ENCODE measurements around the gene TFG. TPM values are rescaled to one million over a fixed set of nuclear protein-coding genes. Genes with fewer than 3 reads are reported as not detected.
"Not testable (repeated sequence)": the region's sequence is repeated elsewhere in the genome, so short reads cannot be mapped to it uniquely, and the experiment has no call there.

TFG gene
- polyA plus RNA-seq (ENCODE audit: insufficient read length), result 83.2 TPM

GRCh38 chr3:100708989-100709841 lies at the start of gene TFG:
TFG (plus strand) TSS chr3:100709494; CDS start chr3:100713686, 4,192 bp downstream.
- peak; percentile 100 for DNase-seq

GRCh38 chr3:100661294-100661693 lies 48.0 kb upstream of the TFG start:
- not testable (repeated sequence) for DNase-seq

GRCh38 chr3:100662113-100662823 lies 47.0 kb upstream of the TFG start:
- no peak for DNase-seq

DNA sequence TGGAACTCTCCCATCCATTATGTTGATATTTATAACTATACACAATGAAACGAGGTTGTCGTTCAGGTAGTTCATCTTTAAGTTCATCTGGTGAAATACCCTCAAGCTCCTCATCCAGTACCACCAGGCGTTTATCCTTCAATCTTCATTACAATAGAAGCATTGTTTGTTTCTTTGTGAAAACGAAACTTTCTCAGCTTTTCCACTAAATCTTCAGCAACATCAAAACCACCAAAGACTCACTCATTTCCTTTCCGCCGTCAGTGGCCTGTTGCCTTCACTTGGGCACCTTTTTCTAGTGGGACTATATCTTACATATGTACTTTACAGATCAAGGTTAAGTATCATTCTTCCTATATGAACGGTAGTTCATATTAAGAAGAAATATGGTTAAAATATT lies 44.1 kb upstream of the TFG start:
- no peak for DNase-seq

GRCh38 chr3:100666699-100667098 lies 42.6 kb upstream of the TFG start:
- DNase-seq, result not testable (repeated sequence)

DNA sequence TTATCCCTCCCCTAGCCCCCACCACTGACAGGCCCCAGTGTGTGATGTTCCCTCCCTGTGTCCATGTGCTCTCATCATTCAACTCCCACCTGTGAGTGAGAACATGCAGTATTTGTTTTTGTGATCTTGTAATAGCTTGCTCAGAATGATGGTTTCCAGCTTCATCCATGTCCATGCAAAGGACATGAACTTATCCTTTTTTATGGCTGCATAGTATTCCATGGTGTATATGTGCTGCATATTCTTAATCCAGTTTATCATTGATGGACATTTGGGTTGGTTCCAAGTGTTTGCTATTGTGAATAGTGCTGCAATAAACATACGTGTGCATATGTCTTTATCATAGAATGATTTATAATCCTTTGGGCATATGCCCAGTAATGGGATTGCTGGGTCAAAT lies 42.0 kb upstream of the TFG start:
- not testable (repeated sequence) for DNase-seq

DNA sequence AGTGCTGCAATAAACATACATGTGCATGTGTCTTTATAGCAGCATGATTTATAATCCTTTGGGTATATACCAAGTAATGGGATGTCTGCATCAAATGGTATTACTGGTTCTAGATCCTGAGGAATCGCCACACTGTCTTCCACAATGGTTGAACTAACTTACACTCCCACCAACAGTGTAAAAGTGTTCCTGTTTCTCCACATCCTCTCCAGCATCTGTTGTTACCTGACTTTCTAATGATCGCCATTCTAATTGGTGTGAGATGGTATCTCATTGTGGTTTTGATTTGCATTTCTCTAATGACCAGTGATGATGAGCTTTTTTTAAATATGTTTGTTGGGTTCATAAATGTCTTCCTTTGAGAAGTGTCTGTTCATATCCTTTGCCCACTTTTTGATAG lies 38.3 kb upstream of the TFG start:
- not testable (repeated sequence) for DNase-seq

GRCh38 chr3:100681496-100681895 lies 27.8 kb upstream of the TFG start:
- no peak for DNase-seq

- DNase-seq, result no peak
Measured at GRCh38 chr3:100682056-100682853, 27.0 kb upstream of the TFG start.

DNA sequence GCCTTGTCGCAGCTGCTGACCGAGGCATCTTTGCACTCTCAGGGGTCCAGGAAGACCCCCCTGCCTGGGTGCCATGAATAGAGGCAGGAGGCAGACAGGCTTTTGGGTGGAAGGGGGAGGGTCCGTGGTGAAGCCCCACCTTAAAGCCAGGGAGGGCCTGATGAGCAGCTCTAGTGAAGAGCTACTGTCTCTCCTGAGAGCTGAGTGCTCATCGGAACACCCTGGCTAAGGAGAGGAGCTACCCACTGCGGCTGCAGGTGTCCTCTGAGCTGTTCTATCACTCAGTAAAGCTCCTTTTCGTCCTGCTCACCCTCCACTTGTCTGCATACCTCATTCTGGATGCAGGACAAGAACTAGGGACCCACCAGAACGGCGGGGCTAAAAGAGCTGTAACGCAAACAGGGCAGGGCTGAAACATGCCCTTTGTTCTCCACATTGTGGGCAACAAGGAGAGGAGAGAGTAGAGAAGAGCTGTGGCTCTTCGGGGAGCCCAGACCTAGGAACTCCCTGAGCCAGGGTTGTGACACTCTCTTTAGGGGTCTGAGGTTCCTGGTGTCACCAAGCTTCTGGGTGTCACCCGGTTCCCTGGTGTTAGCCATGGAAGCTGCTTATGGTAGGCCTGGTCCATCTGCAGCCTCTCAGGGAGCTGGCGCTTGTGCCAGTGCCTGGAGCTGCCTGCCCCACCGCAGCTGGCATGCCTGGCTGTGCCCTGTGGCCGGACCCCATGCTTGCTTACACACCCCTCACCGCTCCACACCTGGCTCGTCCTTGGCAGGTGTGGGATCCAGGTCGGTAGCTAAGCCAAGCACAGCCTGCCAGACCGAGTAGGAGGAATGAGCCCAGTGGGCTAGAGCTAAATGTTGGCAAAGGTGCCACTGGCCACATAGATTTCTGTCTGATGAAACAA lies 26.2 kb upstream of the TFG start:
- DNase-seq, result no peak

DNA sequence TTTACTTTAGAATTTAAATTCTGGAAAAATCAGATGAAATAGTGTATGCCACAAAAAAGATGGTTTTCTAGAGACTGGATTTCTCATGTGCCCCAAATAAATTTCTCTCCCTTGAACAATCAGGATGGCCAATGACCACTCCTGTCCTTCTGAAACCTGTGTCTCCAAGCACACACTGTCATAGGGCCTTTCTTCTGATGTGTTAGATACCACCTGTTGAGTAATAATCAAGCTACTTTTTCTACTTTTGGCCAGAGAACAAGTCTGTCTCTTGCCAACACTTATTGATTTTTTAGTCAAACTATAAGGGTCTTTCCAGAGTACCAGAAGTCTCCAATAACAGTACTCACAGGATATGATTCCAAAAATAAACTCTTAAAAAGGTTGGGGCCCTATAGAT lies 16.1 kb upstream of the TFG start:
- no peak for DNase-seq

DNA sequence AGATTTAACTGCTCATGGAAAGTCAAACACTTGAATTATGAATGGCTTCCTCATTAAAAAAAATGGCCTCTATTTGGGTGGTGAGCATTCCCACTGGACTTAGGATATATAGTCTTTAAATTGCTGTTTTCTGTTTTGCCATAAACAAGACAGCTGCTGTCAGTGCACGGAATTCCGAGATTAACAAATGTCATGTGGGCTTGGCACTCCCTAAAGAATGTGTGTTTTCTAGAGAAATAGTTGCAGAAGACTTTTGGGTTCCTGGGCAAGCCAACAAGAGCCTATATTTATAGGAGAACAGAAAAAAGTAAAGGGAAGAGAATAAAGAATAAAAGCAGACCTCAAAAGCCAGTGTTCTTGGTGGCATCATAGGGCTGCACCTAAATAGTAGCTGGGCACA lies 13.6 kb upstream of the TFG start:
- no peak for DNase-seq

DNA sequence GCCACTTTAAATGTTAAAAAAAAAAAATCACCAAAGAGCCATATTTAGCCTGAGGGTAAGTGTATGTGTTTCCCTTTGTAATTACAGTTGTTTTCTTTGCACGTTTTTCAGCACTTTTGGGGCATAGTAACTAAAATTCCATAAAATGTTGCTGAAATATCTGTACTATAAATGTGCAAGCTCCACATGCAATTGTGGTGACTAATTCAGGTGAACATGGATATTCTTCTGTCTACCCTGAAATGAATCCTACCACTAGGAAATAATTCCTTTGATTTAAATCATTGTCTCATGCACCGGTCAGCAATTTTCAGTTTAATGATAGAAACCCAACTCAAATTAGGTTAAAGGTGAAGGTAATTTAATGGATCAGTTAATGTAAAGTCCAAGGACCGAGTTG lies 13.1 kb upstream of the TFG start:
- no peak for DNase-seq

- DNase-seq, result no peak
Measured at GRCh38 chr3:100697172-100697571, 12.1 kb upstream of the TFG start.

- no peak for DNase-seq
Measured at GRCh38 chr3:100697723-100698285, 11.5 kb upstream of the TFG start.

DNA sequence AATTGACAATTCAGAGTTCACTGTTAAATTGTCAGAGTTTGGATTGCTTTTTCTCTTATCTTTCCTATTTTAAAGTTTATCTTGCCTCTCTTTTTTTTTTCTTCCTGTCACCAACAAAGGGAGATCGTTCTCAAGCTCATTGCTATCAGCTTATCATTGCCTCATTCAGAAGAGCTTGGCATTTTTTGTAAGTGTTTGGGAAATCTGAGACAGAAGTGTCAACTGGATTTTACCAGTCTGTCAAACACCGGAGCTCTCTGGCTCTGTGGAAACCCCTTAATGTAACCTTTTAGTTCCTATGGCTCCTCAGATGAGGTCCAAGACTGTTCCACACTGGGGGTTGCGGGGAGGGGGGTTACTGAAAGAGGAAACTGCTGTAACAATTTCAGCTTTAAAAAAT lies 10.6 kb upstream of the TFG start:
- DNase-seq, result no peak

DNA sequence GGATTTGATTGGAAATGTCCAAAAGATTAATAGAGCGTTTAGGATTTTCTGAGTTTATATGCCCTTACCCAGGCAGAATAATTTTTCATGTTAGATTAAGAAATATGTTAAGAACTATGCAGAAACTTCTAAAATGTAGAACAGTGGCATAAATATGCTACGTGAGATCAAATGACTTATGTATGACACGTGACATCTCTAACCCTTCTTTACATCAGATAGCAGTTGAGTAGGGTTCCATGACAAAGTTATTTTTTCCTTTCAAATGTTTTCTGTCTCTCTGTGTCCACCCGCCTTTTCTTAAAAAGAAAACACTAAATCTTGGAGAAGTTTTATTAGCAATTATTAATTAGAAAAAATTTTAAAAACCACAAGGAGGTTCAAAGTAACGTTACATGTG lies 8.6 kb upstream of the TFG start:
- DNase-seq, result no peak

DNA sequence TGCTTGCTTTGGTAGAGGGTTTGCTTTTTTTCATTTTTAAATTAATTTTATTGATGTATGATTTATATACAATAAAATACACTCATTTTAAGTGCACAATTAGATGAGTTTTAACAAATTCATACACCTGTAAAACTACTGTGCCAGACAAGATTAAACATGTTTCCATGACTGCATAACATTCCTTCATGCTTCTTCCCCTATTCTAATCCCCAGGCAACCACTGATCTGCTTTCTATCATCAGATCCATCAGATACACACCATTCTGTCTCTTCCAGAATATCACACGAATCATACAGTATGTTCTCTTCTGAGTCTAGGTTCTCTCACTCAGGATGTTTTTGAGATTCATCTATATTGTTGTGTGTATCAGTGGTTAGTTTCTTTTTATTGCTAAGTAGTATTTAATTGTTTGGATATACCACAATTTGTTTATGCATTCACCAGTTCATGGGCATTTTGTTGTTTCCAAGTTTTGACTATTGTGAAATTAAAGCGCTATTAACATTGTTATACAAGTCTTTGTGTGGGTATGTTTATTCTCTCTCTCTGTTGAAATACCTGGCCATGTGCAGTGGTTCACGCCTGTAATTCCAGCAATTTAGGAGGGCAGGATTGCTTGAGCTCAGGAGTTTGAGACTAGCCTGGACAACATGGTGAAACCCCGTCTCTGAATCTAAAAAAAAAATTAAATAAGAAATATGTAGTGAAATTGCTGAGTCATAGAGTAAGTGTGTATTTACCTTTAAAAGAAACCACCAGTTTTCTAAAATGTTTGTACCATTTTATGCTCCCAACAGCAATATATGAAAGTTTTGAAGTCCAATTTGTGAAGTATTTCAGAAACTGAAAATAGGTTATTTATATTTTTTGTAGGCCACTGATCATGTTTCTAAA lies 7.0 kb upstream of the TFG start:
- no peak for DNase-seq

GRCh38 chr3:100702980-100703345 lies 6.3 kb upstream of the TFG start:
- DNase-seq, result no peak

DNA sequence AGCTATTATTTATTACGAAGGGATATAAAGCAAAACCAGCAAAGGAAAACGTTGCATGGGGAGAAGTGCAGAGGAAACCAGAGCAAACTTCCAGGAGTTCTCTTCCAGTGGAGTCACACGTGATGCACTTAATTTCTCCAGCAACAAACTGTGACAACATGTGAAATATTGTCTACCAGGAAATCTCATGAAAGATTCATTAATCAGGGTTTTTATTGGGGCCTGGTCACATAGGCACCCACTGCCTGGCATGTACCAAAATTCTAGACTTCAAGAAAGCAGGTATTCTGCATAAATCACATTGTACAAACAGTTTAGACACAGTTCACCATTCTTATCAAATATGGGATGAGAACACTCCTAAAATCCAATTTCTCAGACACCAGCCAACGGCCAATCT lies 5.4 kb upstream of the TFG start:
- no peak for DNase-seq

DNA sequence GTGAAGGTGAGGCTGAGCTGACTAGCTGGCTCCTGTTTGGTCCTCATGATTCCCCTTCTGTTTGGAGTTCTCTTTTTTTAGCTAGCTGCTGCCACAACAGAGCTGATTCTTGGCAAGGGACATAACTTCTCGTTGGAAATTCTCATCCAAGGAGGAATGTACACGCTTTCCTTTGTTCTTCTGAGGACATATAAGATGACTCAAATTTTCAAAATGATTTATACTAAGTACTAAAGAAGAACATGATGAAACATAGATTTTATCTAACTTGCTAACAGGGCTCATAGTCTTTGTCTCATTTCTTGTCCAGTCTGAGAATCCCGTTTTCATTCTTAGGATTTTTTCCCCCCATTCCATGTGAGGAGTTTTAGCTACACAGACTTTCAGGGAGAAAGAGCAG lies 2.9 kb upstream of the TFG start:
- no peak for DNase-seq
